Cardiac fibroblast (primary cell): ENCODE results near the gene APOC3.

Experiments used
- DNase-seq, 2 donors: peaks; one replicate each; pipeline versions ENCODE4 v3.0.0 to v3.0.0-alpha.2; 2010; ENCODE audit warnings: low read depth in 2 of 2
- H3K4me3 ChIP-seq, 2 donors: replicated peaks in 1 of 2; 1 replicate in 1 of 2; 2 replicates in 1 of 2; pipeline ENCODE4 v1.5.1; 2011; ENCODE audit warnings: low read depth in 2 of 2, low read length in 2 of 2, mild to moderate bottlenecking in 2 of 2, moderate library complexity in 1 of 2
- TF ChIP-seq, protein P1 (sequence below): IDR thresholded peaks from one replicate; pipeline ENCODE4 v1.5.1; 2011; ENCODE audit warnings: low read depth, mild to moderate bottlenecking, low read length, inconsistent platforms

The APOC3 gene

DNA sequence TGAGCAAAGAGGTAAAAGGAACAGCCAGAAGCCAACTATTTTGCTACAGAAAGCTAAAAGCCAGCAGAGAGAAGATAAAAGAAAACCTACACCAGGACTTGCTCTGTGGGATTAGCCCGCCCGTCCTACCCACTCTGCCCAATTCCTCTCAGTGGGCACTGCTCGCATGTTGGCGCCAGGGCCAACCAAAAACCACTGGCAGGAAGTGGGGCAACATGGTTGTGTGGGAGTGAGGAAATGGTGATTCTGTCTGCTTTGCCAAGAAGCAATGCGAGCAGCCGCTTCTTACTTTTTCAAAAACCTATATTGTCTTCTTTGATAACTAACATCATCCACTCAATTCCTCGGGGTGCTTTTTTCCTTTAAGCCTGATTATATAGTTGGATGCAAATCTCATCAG is 21.9 kb downstream of the APOC3 start:
- H3K4me3 ChIP-seq, result no peak overlapping the region
- TF ChIP-seq, protein P1, sequence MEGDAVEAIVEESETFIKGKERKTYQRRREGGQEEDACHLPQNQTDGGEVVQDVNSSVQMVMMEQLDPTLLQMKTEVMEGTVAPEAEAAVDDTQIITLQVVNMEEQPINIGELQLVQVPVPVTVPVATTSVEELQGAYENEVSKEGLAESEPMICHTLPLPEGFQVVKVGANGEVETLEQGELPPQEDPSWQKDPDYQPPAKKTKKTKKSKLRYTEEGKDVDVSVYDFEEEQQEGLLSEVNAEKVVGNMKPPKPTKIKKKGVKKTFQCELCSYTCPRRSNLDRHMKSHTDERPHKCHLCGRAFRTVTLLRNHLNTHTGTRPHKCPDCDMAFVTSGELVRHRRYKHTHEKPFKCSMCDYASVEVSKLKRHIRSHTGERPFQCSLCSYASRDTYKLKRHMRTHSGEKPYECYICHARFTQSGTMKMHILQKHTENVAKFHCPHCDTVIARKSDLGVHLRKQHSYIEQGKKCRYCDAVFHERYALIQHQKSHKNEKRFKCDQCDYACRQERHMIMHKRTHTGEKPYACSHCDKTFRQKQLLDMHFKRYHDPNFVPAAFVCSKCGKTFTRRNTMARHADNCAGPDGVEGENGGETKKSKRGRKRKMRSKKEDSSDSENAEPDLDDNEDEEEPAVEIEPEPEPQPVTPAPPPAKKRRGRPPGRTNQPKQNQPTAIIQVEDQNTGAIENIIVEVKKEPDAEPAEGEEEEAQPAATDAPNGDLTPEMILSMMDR, result no peak
- no peak for DNase-seq

DNA sequence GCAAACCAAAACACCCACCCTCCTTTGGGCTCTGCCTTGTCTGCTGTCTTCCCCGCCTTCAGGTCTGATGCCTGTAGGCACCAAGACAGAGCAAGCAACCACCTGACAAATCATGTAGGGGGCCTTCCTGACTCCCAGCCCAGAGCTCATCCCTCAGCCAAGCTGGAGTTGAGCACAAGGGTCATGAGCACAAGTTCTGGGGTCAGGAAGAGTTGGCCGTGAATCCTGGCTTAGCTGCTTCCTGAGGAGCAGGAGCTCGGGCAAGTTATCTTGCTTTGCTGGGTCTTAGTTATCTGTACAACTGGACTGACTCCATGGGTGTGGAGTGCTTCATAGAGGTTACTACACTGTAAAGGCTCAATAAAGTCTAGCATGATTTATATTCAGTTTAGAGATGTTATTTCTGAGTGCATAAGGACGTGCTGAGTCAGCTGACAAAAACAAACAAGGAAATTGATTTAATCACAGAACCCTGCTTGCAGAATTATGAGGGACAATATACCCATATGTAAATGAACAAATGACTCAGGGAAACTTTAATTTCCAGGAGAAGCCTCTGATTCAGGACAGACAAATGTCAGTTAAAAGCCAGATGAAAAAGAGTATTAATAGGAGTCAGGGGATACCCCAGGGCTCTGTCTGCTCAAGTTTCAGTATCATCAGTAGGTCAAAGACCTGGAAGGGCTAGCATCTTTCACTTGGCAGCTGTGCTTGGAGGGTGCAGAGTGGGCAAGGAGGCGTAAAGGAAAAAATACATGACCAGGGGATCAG is 22.7 kb downstream of the APOC3 start:
- TF ChIP-seq, protein P1, result no peak
- DNase-seq, result peak; percentile 42 to 66
- no peak overlapping the region for H3K4me3 ChIP-seq

DNA sequence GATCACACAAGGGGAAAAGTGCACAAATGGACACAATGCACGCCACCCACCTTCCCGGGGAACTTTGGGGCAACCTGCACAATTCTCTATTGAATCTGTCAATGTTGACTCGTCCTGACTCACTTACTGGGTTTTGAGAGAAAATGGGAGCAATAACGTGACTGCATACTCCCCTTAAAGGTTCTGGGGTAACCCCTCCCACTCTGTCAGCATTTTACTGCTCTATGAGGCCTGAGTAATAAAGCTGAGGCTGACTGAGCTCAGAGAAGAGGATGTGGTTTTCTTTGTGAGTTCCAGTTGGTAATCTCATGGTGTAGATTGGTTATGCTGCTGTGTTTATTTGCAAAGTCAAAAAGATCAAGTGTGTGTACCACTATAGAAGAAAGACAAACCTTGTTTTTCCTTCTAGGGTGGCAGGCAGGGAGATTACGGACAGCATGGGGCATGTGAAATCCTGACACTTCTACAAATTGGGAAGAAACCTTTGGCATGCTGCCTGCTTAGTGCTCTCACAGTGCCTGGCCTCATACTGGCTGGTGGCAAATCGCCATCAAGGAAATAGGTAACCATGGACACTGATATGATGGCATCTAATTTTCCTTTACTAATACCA is 23.9 kb downstream of the APOC3 start:
- TF ChIP-seq, protein P1, result no peak
- H3K4me3 ChIP-seq, result no peak overlapping the region
- peak; percentile 78 to 94 for DNase-seq

DNA sequence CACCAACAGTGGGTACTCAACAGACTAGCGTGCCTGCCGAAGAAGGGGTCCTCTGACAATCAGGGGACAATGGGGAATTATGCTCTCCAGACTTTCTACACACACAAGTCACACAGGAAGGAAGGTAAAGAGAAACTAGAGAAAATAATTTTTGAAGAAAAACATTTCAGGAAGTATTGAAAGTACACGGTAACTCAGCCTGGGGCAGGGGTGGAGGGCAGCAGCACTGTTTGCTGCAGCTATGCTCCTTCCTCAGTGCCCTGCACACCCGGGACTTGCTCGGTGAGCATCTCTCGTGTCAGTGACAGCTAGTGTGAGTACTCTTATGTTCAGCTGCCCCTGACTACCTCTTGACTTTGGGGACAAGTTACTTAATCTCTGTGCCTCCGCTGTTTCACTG is 25.7 kb downstream of the APOC3 start:
- no peak overlapping the region for H3K4me3 ChIP-seq
- no peak for DNase-seq
- TF ChIP-seq, protein P1, result no peak

DNA sequence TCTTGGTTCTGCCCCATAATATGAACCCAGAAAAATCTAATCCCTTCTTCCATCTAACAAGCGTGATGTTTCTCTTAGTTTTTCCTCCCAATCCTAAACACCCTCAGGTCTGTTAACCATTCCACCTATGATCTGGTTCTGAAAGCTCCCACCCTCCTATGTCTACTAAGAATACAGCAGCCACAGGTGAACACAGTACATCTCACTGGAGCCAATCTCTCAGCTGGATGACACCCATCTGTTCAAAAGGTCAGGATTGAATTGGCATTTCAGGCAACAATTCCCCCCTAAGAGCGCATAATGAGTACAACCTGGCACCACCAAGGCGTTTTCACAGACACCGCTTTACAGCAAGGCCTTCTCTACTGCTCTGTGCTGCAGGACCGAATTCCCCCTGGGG is 26.7 kb downstream of the APOC3 start:
- TF ChIP-seq, protein P1, result no peak
- no peak overlapping the region for H3K4me3 ChIP-seq
- DNase-seq, result no peak

DNA sequence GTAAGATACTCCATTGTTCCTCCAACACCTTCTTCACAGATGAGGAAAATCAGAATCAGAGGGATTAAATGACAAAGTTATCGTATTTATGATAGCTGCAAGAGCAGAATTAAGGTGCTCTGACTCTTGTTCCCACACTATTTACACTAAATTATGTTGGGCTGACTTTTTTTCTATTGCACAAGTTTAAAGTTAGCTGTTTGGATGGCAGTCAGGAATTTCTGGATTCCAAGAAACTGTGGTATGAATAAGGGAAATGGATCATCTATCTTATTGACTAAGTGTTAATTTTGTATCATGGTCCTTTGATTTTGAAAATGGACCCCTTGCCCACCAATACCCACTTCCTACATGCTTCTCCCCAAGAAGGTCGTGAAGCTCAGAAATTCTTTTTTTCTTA is 27.6 kb downstream of the APOC3 start:
- peak in 1 of 2 donors; percentile 49 for DNase-seq
- no peak overlapping the region for H3K4me3 ChIP-seq
- TF ChIP-seq, protein P1, result no peak
